PC-3 (cell line): ENCODE results near the gene TFDP2. TPM values are rescaled to one million over a fixed set of nuclear protein-coding genes. Genes with fewer than 3 reads are reported as not detected.

Source experiments
- ATAC-seq: fragments of 200-7000 bp; cut with Tn5 transposase; 2 replicates; pipeline ENCODE4 v1.9.1; 2020; ENCODE audit warnings: mild to moderate bottlenecking, moderate library complexity
- BruUV-seq: library from RNA; stranded (reverse); fragments of 400-500 nt; replicated peaks from 2 replicates; lab custom pipeline; 2021; lab: Mats Ljungman, UMichigan
- CTCF ChIA-PET: fragments of 300-600 bp; sonication (Branson Sonifier 250); formaldehyde crosslinking; loops from one replicate; lab custom pipeline; 2022; ENCODE audit warnings: antibody characterized with exemption; lab: Charles Lee
- POLR2A ChIA-PET: fragments of 300-600 bp; sonication (Branson Sonifier 250); formaldehyde crosslinking; loops from one replicate; lab custom pipeline; 2022; ENCODE audit warnings: antibody characterized with exemption; ENCODE audit not compliant: unreplicated experiment; lab: Charles Lee
- DNase-seq: peaks from one replicate; pipeline ENCODE4 v3.0.0-alpha.2; 2015
- H2AFZ ChIP-seq: fragments of 300-600 bp; sonication (generic); 2 replicates; pipeline ENCODE4 v1.6.0; 2016; ENCODE audit warnings: antibody characterized with exemption, low read length
- H3F3A ChIP-seq: fragments of 300-600 bp; sonication (generic); one replicate; pipeline ENCODE4 v1.6.0; 2017; ENCODE audit warnings: antibody characterized with exemption, low read length, control low read depth, mild to moderate bottlenecking; ENCODE audit not compliant: unreplicated experiment
- H3K27ac ChIP-seq: fragments of 300-600 bp; sonication (generic); 2 replicates; pipeline ENCODE4 v1.5.1; 2016; ENCODE audit warnings: mild to moderate bottlenecking, low read length
- H3K27me3 ChIP-seq: fragments of 300-600 bp; sonication (generic); 2 replicates; pipeline ENCODE4 v1.6.1; 2016; ENCODE audit warnings: low read length, mixed read lengths
- H3K36me3 ChIP-seq: fragments of 300-600 bp; sonication (generic); 2 replicates; pipeline ENCODE4 v1.6.1; 2016; ENCODE audit warnings: low read depth, mixed run types, low read length, mixed read lengths
- H3K4me1 ChIP-seq: fragments of 300-600 bp; sonication (generic); 2 replicates; pipeline ENCODE4 v1.5.1; 2016; ENCODE audit warnings: low read length; ENCODE audit not compliant: insufficient read depth
- H3K4me2 ChIP-seq: fragments of 300-600 bp; sonication (generic); 2 replicates; pipeline ENCODE4 v1.6.0; 2016; ENCODE audit warnings: low read length
- H3K4me3 ChIP-seq: fragments of 300-600 bp; sonication (generic); 2 replicates; pipeline ENCODE4 v1.5.1; 2016; ENCODE audit warnings: mild to moderate bottlenecking, low read length, mixed read lengths
- H3K79me2 ChIP-seq: fragments of 300-600 bp; sonication (generic); 2 replicates; pipeline ENCODE4 v1.6.1; 2017; ENCODE audit warnings: low read length, mixed read lengths
- H3K9ac ChIP-seq: fragments of 300-600 bp; sonication (generic); 2 replicates; pipeline ENCODE4 v1.6.0; 2016; ENCODE audit warnings: mild to moderate bottlenecking, low read length
- H3K9me2 ChIP-seq: fragments of 300-600 bp; sonication (generic); replicated peaks from 2 replicates; pipeline ENCODE4 v1.6.1; 2016; ENCODE audit warnings: mixed run types, low read length, mixed read lengths
- H3K9me3 ChIP-seq: fragments of 300-600 bp; sonication (generic); 2 replicates; pipeline ENCODE4 v1.6.1; 2016; ENCODE audit warnings: low read length, mixed read lengths
- H4K20me1 ChIP-seq: fragments of 300-600 bp; sonication (generic); 2 replicates; pipeline ENCODE4 v1.6.1; 2016; ENCODE audit warnings: low read length, mixed read lengths
- CTCF ChIP-seq: fragments of 300-600 bp; sonication (generic); conservative IDR thresholded peaks from 2 replicates; pipeline ENCODE4 v1.5.1; 2017; ENCODE audit warnings: antibody characterized with exemption, low read depth, mild to moderate bottlenecking, low read length
- EZH2 ChIP-seq: fragments of 300-600 bp; sonication (generic); IDR thresholded peaks from one replicate; pipeline ENCODE4 v1.6.1; 2017; ENCODE audit warnings: antibody characterized with exemption, mild to moderate bottlenecking, low read length; ENCODE audit not compliant: unreplicated experiment
- EZH2phosphoT487 ChIP-seq: fragments of 300-600 bp; sonication (generic); IDR thresholded peaks from 2 replicates; pipeline ENCODE4 v1.6.1; 2018; ENCODE audit warnings: mild to moderate bottlenecking, antibody characterized with exemption, low read length, borderline replicate concordance
- intact Hi-C: fragments of 100-400 bp; cut with micrococcal nuclease; formaldehyde crosslinking; loops from 2 replicates; pipeline ENCODE4 v1.9.0; 2023
- total RNA-seq: library from RNA; depleted of rRNA; stranded (reverse); fragments of >200 nt; gene quantifications from 2 replicates; pipeline ENCODE4 v1.2.3, GENCODE V29; 2014

The TFDP2 gene
- total RNA-seq, 1 experiment from 2014 or later, result 37.9 TPM

- Histone ChIP-seq H3K36me3 (no peaks in the 10 kb centered on the region), H3K9me3 (no peaks in the 10 kb centered on the region), H3K4me3 (no peak overlapping the region), H3K4me1 (peaks cover 12% of the 10 kb centered on the region), H3K27ac (no peak overlapping the region), H2AFZ (no peak overlapping the region), H3K27me3 (no peaks in the 10 kb centered on the region), H3K9ac (no peak overlapping the region), H3K4me2 (no peak overlapping the region), H3K9me2 (no peaks in the 10 kb centered on the region), H3K79me2 (no peaks in the 10 kb centered on the region), H3F3A (no peaks in the 10 kb centered on the region), H4K20me1 (no peaks in the 10 kb centered on the region)
- BruUV-seq, result no TSS peak
- no peak for DNase-seq
- no peak for ATAC-seq
- no peak for TF ChIP-seq EZH2phosphoT487
- no peak for TF ChIP-seq CTCF
- TF ChIP-seq EZH2, result no peak
- intact Hi-C loops, result loop anchor here (2.0 kb wide), 1 partner anchor 89 kb away; no protein-coding TSS in a partner anchor
- ChIA-PET POLR2A (no interaction called here), CTCF (no interaction called here)
Measured at GRCh38 chr3:142115867-142116668, 33.3 kb downstream of the TFDP2 start.

GRCh38 chr3:142112601-142113000, 36.7 kb downstream of the TFDP2 start:
- H3K9me3 ChIP-seq, result no peaks in the 10 kb centered on the region
- H3F3A ChIP-seq, result no peaks in the 10 kb centered on the region
- H3K4me2 ChIP-seq, result no peak overlapping the region
- H3K9me2 ChIP-seq, result no peaks in the 10 kb centered on the region
- peaks cover 5% of the 10 kb centered on the region for H3K4me1 ChIP-seq
- ChIA-PET CTCF (no interaction called here), POLR2A (no interaction called here)
- no peak for ATAC-seq
- no peak overlapping the region for H3K27ac ChIP-seq
- no peaks in the 10 kb centered on the region for H3K36me3 ChIP-seq
- no peak for DNase-seq
- no peaks in the 10 kb centered on the region for H3K79me2 ChIP-seq
- H3K4me3 ChIP-seq, result no peak overlapping the region
- no peaks in the 10 kb centered on the region for H4K20me1 ChIP-seq
- intact Hi-C loops, result no loop called here
- no peak overlapping the region for H3K9ac ChIP-seq
- H3K27me3 ChIP-seq, result no peaks in the 10 kb centered on the region
- no peak overlapping the region for H2AFZ ChIP-seq
- no peak for TF ChIP-seq EZH2
- no TSS peak for BruUV-seq

- no peak overlapping the region for H3K4me2 ChIP-seq
- H3K27me3 ChIP-seq, result no peaks in the 10 kb centered on the region
- intact Hi-C loops, result no loop called here
- DNase-seq, result no peak
- TF ChIP-seq EZH2phosphoT487 (no peak), CTCF (no peak), EZH2 (no peak)
- H3K36me3 ChIP-seq, result no peaks in the 10 kb centered on the region
- H4K20me1 ChIP-seq, result no peaks in the 10 kb centered on the region
- H3K27ac ChIP-seq, result no peak overlapping the region
- no peaks in the 10 kb centered on the region for H3K9me3 ChIP-seq
- ATAC-seq, result no peak
- H3K9ac ChIP-seq, result no peak overlapping the region
- H3K4me1 ChIP-seq, result peaks cover 18% of the 10 kb centered on the region
- no peak overlapping the region for H3K4me3 ChIP-seq
- no peaks in the 10 kb centered on the region for H3K79me2 ChIP-seq
- H3F3A ChIP-seq, result no peaks in the 10 kb centered on the region
- ChIA-PET CTCF (no interaction called here), POLR2A (no interaction called here)
- no peak overlapping the region for H2AFZ ChIP-seq
- H3K9me2 ChIP-seq, result no peaks in the 10 kb centered on the region
- no TSS peak for BruUV-seq
Measured at GRCh38 chr3:142106548-142106947, 42.8 kb downstream of the TFDP2 start.
